ENCODE measurements around the gene ASAP3. TPM values are rescaled to one million over a fixed set of nuclear protein-coding genes. Genes with fewer than 3 reads are reported as not detected.
A peak's percentile ranks its signal among the peaks of the same experiment; 100 is the strongest.

The ASAP3 gene
- total RNA-seq: 10 to 100 TPM; 33.3 to 60.6 TPM
- polyA plus RNA-seq (ENCODE audit: insufficient read length in 2 of 2): 10 to 100 TPM; 34.9 to 41.3 TPM
- long read RNA-seq, donor 1, full-length matches to known transcripts: 5 of 5 reads
- long read RNA-seq, donor 1, partial matches to known transcripts: 0 of 5 reads
- long read RNA-seq, donor 1, other reads (novel, unspliced or antisense): 0 of 5 reads
- long read RNA-seq, donor 2: 0 reads
- long read RNA-seq, donor 3, full-length matches to known transcripts: 2 of 10 reads
- long read RNA-seq, donor 3, partial matches to known transcripts: 8 of 10 reads
- long read RNA-seq, donor 3, other reads (novel, unspliced or antisense): 0 of 10 reads
- long read RNA-seq, donor 4, full-length matches to known transcripts: 3 of 3 reads
- long read RNA-seq, donor 4, partial matches to known transcripts: 0 of 3 reads
- long read RNA-seq, donor 4, other reads (novel, unspliced or antisense): 0 of 3 reads

DNA sequence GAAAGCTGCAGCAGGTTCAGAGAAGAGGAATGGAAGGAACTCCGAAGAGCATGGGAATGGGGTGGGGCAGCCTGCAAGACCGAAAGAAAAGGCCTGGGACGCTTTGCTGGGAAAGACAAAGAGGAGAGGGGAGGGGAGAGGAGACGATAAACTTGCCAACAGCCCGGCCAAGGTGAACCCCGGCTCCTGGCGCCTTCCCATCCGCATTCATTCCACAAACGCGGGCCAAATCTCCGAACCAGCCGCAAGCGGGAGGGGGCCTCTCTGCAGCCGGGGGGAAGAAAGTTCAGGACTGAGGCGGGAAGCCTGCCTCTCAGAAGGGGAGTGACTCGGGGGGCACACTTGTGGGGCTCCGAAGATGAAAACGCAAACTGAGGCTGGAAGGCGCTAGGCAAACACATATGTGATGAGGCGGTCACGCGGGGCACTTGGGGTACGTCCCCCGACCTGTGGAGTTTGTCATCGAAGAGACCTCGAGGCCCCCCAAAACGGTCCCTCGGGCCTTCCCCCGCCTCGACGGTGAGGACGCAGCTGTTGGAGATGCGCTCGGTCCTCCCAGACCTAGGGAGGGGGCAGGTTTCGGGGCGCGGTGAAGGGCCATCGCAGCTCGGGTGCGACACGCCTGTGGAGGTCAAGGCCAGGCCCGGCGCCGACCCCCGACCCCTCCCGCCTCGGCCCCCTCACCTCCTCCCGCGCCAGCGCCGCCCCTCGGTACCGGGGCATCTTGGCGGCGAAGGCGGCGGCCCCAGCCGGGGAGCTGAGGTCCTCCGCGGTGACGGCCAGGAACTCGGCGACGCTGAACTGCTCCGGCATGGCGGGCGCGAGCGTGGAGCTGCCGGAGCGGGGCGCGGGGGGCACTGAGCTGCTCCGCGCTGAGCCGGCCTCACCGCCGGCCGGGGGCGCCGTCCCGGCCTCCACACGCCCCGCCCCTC is at the start of gene ASAP3:
TSS of gene ASAP3 (minus strand) at position 859 of the 932 bp plus-strand sequence. CDS start at position 813, 46 bp downstream.
- Histone ChIP-seq H3K27ac (ENCODE audit: low read depth, low read length) (peak within 1 kb of the TSS; percentile 89), H3K27me3 (ENCODE audit: control insufficient read depth, insufficient read depth, low read length) (peaks cover 3% of the 10 kb centered on the region), H3K36me3 (ENCODE audit: control insufficient read depth, insufficient read depth, low read length) (no peaks in the 10 kb centered on the region), H3K9me3 (ENCODE audit: control insufficient read depth, insufficient read depth, low read length) (no peaks in the 10 kb centered on the region), H3K4me1 (ENCODE audit: control insufficient read depth, insufficient read depth, low read length) (peaks cover 33% of the 10 kb centered on the region), H3K4me3 (ENCODE audit: low read depth, low read length) (peak within 1 kb of the TSS; percentile 73)
- under 1% methylated on average over 71 of the region's 84 CpGs for WGBS (ENCODE audit: insufficient coverage)
- peak in 2 of 6 donors; percentile 67 to 73 for DNase-seq (ENCODE audit: low read depth in 4 of 6, low spot score in 6 of 6)

DNA sequence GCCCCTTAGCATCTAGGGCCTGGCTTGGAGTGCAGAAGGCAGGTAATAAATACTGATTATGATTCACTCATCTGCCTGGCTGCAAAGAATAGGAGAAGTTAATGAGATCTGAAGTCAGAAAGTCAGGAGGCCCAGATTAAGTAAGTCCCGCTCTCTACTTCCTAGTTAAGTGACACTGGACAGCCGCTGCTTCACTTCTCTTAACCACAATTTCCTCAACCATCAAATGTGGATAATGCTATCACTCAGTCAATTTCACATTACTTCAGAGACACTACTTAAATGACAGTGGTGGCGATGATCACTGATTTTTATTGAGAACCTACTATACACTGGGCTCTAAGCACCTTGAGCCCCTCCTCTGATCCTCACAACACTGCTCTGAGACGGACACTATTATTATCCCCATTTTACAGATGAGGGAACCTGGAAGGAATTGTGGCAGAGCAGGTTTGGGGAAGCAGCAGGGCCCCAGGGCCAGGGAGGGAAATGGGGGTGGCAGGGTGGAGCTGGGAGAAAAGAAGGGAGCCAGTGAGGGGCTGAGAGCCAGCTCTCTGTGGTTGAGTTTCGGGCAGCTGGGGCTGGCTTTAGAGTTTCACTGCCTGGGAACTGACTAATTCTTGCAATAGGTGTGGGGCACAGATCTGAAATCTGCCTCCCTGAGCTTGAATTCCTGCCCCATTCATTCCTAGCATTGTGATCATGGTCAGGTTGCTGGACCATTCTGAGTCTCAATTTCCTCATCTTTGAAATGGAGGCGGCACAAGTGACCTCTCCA is 49.5 kb upstream of the ASAP3 start:
- Histone ChIP-seq H3K27ac (ENCODE audit: low read depth, low read length) (no peak overlapping the region), H3K4me1 (ENCODE audit: control insufficient read depth, insufficient read depth, low read length) (peaks cover 23% of the 10 kb centered on the region), H3K36me3 (ENCODE audit: control insufficient read depth, insufficient read depth, low read length) (peaks cover 3% of the 10 kb centered on the region), H3K27me3 (ENCODE audit: control insufficient read depth, insufficient read depth, low read length) (no peaks in the 10 kb centered on the region), H3K9me3 (ENCODE audit: control insufficient read depth, insufficient read depth, low read length) (no peaks in the 10 kb centered on the region), H3K4me3 (ENCODE audit: low read depth, low read length) (no peak overlapping the region)
- DNase-seq (ENCODE audit: low read depth in 4 of 6, low spot score in 6 of 6): no peak
- WGBS (ENCODE audit: insufficient coverage): 85% methylated on average over 3 of the region's 6 CpGs

DNA sequence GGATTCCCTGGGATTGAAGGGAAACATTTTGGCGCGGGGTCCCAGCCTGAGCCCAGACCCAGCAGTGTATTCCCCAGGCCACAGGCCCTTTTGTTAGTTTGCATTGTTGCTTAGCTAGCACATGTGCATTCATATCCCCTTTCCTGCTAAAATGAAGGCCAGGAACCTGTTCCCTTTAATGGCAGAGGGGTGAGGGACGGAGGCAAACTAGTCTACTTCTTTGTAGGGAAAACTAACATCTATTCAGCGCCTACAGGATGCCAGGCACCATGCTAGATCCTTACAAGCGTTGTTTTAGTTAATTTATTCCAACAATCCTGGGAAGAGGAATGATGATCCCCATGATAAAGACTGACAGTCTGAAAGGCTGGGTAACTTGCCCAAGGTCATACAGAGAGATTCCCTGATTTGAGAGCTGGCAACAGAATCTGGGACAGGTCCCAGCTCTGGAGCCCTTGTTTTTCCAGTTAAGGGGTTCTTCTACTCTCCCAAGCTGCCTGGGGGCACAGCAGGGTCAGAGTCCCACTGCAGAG is 47.6 kb upstream of the ASAP3 start:
- Histone ChIP-seq H3K36me3 (ENCODE audit: control insufficient read depth, insufficient read depth, low read length) (peaks cover 3% of the 10 kb centered on the region), H3K27me3 (ENCODE audit: control insufficient read depth, insufficient read depth, low read length) (no peaks in the 10 kb centered on the region), H3K9me3 (ENCODE audit: control insufficient read depth, insufficient read depth, low read length) (no peaks in the 10 kb centered on the region), H3K27ac (ENCODE audit: low read depth, low read length) (no peak overlapping the region), H3K4me1 (ENCODE audit: control insufficient read depth, insufficient read depth, low read length) (peaks cover 29% of the 10 kb centered on the region), H3K4me3 (ENCODE audit: low read depth, low read length) (peak overlapping the region; percentile 53)
- WGBS (ENCODE audit: insufficient coverage): 5% methylated on average over 3 of the region's 5 CpGs
- no peak for DNase-seq (ENCODE audit: low read depth in 4 of 6, low spot score in 6 of 6)

DNA sequence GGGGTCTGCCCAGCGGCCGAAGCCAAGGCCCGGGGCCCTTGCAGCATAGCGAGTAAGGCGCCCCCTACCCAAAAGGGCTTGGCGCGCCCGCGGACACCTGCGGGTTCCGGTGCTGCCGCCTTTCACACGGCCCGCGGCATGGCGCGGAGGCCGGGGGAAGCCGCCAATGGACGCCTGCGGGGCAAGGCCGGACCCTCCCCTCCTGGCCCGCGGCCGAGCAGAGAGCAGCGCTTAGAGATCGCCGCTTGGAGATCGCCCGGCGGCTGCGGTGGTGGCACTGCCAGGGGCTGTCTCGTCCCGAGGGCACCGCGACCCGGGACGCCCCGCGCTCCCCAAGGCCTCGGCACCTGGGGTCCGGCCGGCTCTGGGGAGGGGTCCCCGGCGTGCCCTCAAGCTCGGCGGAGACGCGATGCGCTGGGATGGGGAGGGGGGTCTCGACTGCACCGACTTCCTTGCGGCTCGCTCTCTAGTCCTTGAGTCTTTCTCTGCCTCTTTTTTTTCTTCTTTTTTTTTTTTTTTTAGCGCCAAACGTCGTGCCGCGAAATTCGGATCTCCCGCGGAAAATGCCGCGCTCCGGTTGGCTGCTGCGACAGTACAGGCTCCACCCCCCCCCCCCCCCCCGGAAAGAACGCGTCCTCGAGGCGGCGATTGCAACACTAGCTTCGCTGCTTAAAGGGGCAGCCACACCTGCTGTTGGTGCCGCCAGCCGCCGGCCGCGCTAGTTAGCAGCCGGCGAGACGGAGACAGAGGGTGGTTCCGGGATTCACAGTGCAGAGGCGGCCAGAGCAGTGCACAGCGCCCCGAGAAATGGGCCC is 47.0 kb upstream of the ASAP3 start, which contains the start of gene E2F2:
TSS of gene E2F2 (minus strand) at position 487 of the 815 bp plus-strand sequence. CDS start at position 47, 440 bp downstream.
- Histone ChIP-seq H3K4me3 (ENCODE audit: low read depth, low read length) (peak within 1 kb of the TSS; percentile 53), H3K27me3 (ENCODE audit: control insufficient read depth, insufficient read depth, low read length) (no peaks in the 10 kb centered on the region), H3K36me3 (ENCODE audit: control insufficient read depth, insufficient read depth, low read length) (peaks cover 3% of the 10 kb centered on the region), H3K9me3 (ENCODE audit: control insufficient read depth, insufficient read depth, low read length) (no peaks in the 10 kb centered on the region), H3K27ac (ENCODE audit: low read depth, low read length) (peak within 1 kb of the TSS; percentile 37), H3K4me1 (ENCODE audit: control insufficient read depth, insufficient read depth, low read length) (peaks cover 34% of the 10 kb centered on the region)
- WGBS (ENCODE audit: insufficient coverage): under 1% methylated on average over 72 of the region's 85 CpGs
- DNase-seq (ENCODE audit: low read depth in 4 of 6, low spot score in 6 of 6): peak in 5 of 6 donors; percentile 36 to 96 (median 87)

DNA sequence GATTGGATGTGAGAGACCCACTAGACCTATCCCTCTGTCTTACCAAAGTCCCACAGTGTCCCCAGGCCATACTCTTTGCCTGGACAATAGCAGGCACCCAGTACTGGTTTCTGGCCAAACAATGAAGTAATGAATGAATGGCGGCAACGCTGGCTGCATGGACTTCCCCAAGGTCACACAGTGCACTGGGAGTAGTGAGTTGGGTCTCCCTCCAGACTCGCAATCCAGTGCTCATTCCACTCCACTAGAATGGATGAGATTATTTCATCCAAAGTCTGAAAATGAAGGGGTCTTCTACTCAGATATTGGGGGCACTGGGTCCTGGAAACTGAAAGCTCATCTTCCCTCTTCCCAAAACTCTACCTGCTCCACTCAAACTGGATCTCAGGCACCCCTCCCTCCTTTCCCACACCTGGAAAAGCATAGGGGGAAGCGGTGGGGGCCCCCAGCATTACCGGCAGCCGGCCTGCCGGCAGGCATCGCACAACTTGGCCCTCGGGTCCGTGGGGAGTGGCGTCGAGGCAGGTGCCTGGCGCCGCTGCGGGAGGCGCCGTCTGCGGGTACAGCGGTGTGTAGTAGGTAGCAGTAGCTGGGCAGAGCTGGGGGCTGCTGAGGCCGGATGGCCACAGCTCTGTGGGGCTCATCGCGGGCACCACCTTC is 46.2 kb upstream of the ASAP3 start:
- Histone ChIP-seq H3K27ac (ENCODE audit: low read depth, low read length) (no peak overlapping the region), H3K36me3 (ENCODE audit: control insufficient read depth, insufficient read depth, low read length) (peaks cover 3% of the 10 kb centered on the region), H3K9me3 (ENCODE audit: control insufficient read depth, insufficient read depth, low read length) (no peaks in the 10 kb centered on the region), H3K27me3 (ENCODE audit: control insufficient read depth, insufficient read depth, low read length) (no peaks in the 10 kb centered on the region), H3K4me3 (ENCODE audit: low read depth, low read length) (peak overlapping the region; percentile 49), H3K4me1 (ENCODE audit: control insufficient read depth, insufficient read depth, low read length) (peaks cover 35% of the 10 kb centered on the region)
- WGBS (ENCODE audit: insufficient coverage): under 1% methylated on average over 19 of the region's 22 CpGs
- no peak for DNase-seq (ENCODE audit: low read depth in 4 of 6, low spot score in 6 of 6)

DNA sequence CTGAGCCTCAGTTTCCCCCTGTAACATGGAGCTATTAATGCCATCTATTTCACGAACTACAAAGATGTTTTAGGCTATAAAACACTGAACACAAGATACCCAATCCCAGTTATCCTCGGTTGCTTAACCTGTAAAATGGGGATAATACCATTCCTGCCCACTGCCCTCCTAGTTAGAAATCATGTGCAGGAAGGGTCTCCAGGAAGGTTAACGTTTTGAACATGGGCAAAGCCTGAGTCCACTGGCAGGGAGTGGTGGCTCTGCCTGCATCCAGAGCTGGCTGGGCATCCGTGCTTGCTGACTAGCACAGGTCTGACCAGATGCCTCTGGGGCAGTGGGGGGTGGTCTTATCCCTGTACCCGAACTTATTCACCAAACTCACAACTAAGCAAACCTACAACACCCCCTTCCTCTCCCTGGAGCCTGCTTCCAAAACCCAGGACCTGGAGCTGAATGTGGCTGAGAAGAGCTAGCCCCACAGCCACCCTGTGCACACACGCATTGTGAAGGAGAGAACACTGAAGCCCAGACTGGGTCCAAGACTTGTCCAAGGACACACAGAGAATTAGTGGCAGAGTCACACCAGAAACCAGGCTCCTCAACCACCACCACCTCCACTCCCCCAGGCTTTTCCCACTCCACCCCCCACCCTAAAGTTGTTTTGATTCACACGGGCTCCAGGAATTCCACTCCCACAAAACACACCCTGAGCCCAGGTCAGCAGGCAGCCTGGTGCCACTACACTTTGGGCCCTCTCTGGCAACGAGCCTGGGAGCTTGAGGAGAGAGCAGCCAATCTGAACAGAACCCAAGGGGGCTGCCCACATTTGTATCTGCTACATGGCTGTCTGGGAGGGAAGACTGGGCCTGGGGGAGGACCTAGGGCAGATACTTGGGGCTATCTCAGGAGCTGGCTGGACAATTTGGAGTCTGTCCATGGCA is 45.4 kb upstream of the ASAP3 start:
- WGBS (ENCODE audit: insufficient coverage): 41% methylated on average over 7 of the region's 8 CpGs
- H3K27ac ChIP-seq (ENCODE audit: low read depth, low read length): no peak overlapping the region
- peaks cover 42% of the 10 kb centered on the region for H3K4me1 ChIP-seq (ENCODE audit: control insufficient read depth, insufficient read depth, low read length)
- peaks cover 3% of the 10 kb centered on the region for H3K36me3 ChIP-seq (ENCODE audit: control insufficient read depth, insufficient read depth, low read length)
- H3K27me3 ChIP-seq (ENCODE audit: control insufficient read depth, insufficient read depth, low read length): no peaks in the 10 kb centered on the region
- H3K9me3 ChIP-seq (ENCODE audit: control insufficient read depth, insufficient read depth, low read length): no peaks in the 10 kb centered on the region
- DNase-seq (ENCODE audit: low read depth in 4 of 6, low spot score in 6 of 6): no peak
- peak overlapping the region; percentile 49 for H3K4me3 ChIP-seq (ENCODE audit: low read depth, low read length)

DNA sequence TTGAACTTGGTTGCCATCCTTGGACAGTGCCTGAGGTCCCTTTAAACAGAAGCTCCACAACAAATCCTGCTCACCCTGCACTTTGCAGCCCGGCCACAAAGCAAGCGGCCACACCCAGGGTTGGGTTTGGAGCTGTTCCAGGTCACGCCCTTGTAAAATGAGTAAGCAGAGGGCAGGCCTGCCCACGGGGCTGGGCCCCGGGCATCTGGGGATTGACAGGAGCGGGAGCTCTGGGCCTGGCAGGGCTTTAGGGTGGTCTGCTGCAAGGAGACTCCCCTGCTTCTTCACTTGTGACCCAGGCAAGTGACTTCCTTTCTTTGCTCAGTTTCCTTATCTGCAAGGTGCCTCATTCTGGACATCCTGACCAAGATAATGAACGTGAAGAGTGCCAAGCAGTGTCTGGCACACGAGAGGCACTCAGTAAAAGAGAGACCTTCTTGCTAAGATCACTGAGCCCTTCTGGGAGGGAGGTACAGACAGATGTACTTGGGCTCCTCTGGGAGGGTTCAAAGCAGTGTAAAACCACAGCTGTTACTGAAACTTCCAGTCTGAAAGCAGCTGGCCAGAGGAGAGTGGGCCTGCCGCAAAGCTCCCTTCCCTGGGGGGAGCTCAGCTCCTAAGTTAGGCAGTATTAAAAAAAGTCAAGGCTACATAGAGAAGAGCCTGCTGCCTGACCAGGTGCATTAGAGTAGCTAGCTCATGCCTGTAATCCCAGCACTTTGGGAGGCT is 44.4 kb upstream of the ASAP3 start:
- Histone ChIP-seq H3K4me3 (ENCODE audit: low read depth, low read length) (no peak overlapping the region), H3K27ac (ENCODE audit: low read depth, low read length) (no peak overlapping the region)

More for the DNA sequence above, 44.4 kb upstream of the ASAP3 start:
- DNase-seq (ENCODE audit: low read depth in 4 of 6, low spot score in 6 of 6): peak in 1 of 6 donors; percentile 40
- Histone ChIP-seq H3K27me3 (ENCODE audit: control insufficient read depth, insufficient read depth, low read length) (no peaks in the 10 kb centered on the region), H3K9me3 (ENCODE audit: control insufficient read depth, insufficient read depth, low read length) (no peaks in the 10 kb centered on the region), H3K36me3 (ENCODE audit: control insufficient read depth, insufficient read depth, low read length) (peaks cover 3% of the 10 kb centered on the region), H3K4me1 (ENCODE audit: control insufficient read depth, insufficient read depth, low read length) (peaks cover 42% of the 10 kb centered on the region)
- 45% methylated on average over 9 of the region's 9 CpGs for WGBS (ENCODE audit: insufficient coverage)

All from spinal cord (tissue), 10 donors.